ENCODE results near the gene RPUSD2.

DNA sequence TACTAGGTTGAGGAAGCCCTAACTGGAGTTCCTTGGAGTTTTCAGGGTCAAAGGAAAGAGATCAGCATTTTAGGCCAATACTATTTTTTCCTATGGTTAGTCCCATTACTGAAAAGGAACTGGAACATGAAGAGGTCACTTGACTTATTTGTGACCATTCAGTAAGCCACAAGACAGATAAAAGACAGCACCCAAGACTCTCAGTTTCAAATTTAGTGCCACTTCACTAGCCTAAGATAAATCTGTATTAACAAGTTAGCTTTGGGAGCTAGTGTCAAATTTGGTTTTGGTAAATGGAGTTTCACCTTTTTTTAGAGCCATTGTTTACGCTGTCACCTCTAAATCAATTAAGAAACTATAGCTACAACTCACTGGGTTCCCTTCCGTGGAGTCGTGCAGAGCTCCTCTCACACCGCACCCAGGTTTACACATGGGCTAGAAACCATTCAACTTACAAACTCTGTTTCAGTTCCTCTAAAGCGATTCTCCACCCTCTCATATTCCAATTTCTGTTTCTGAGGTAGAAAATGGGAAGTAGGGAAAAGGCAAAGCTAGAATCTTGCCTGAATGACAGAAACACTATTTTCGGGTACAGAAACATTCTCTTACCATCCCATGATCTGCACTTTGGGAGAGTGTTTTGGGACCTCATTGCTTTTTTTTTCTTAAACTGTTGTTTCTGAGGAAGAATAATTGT, 18.6 kb upstream of the RPUSD2 start:
- TF ChIP-seq CTCF (IDR thresholded peaks at IDR 0.05) (no peak), POLR2A (IDR thresholded peaks at IDR 0.05) (no peak), EP300 (IDR thresholded peaks at IDR 0.05) (no peak)
